Gastrocnemius medialis (tissue), 4 donors: ENCODE results near the gene SLC24A1. TPM values are rescaled to one million over a fixed set of nuclear protein-coding genes. Genes with fewer than 3 reads are reported as not detected.

Experiments used
- ATAC-seq, 2 donors: fragments of 150-250 bp; one replicate each; pipeline ENCODE4 v1.9.1; 2016
- DNase-seq, 2 donors: peaks; one replicate each; pipeline ENCODE4 v3.0.0-alpha.2; 2019
- H3K27ac ChIP-seq, 4 donors: fragments of 200-600 bp; sonication (generic); 1 replicate in 1 of 4; 2 replicates in 3 of 4; pipeline ENCODE4 v1.5.1; 2016 to 2018; ENCODE audit warnings: mild to moderate bottlenecking in 2 of 4, moderate library complexity in 1 of 4
- H3K27me3 ChIP-seq, 3 donors: fragments of 200-600 bp; sonication (generic) in 2 of 3; 1 replicate in 1 of 3; 2 replicates in 2 of 3; pipeline versions ENCODE4 v1.5.1 to v1.6.0; 2016 to 2019; ENCODE audit warnings: mild to moderate bottlenecking in 1 of 3, moderate library complexity in 1 of 3
- H3K36me3 ChIP-seq, 2 donors: fragments of 200-600 bp; sonication (generic) in 1 of 2; one replicate each; pipeline ENCODE4 v1.5.1; 2017 to 2018
- H3K4me1 ChIP-seq, 2 donors: fragments of 200-600 bp; sonication (generic) in 1 of 2; one replicate each; pipeline ENCODE4 v1.5.1; 2016 to 2017; ENCODE audit warnings: mild to moderate bottlenecking in 2 of 2
- H3K4me3 ChIP-seq, 4 donors: fragments of 200-600 bp; sonication (generic) in 3 of 4; 1 replicate in 1 of 4; 2 replicates in 3 of 4; pipeline ENCODE4 v1.5.1; 2016 to 2019; ENCODE audit warnings: mild to moderate bottlenecking in 2 of 4
- H3K9me3 ChIP-seq, 3 donors: fragments of 200-600 bp; sonication (generic) in 2 of 3; 1 replicate in 1 of 3; 2 replicates in 2 of 3; pipeline ENCODE4 v1.5.1; 2016 to 2019
- POLR2A ChIP-seq, 2 donors: fragments of 450-650 bp; IDR thresholded peaks; one replicate each; pipeline ENCODE4 v1.6.1; 2017; ENCODE audit warnings: antibody characterized with exemption in 2 of 2, mild to moderate bottlenecking in 2 of 2, moderate library complexity in 2 of 2
- in situ Hi-C, 4 donors: fragments of 200-750 bp; cut with MboI; loops; one replicate each; pipeline versions ENCODE4 v1.15.0 to v1.8.0; 2017; ENCODE audit warnings: low sequenced_read_pairs in 4 of 4
- intact Hi-C: fragments of 100-400 bp; cut with DNase I; formaldehyde crosslinking; loops from one replicate; pipeline ENCODE4 v1.15.1; 2023; ENCODE audit warnings: low total_unique reads
- total RNA-seq, 4 donors: library from RNA; depleted of rRNA; stranded (reverse); fragments of >200 nt; gene quantifications; one replicate each; pipeline versions ENCODE4 v1.1.0 to v1.2.3, GENCODE V29; 2016
- TF ChIP-seq, protein P1 (sequence below), 5 experiments: fragments of 450-650 bp in 3 of 5; fragments of 200-600 bp in 2 of 5; sonication (generic) in 2 of 5; IDR thresholded peaks in 4 of 5; conservative IDR thresholded peaks in 1 of 5; 1 replicate in 4 of 5; 2 replicates in 1 of 5; pipeline ENCODE4 v1.5.1; 2016 to 2019; ENCODE audit warnings: antibody characterized with exemption in 5 of 5, mild to moderate bottlenecking in 3 of 5, moderate library complexity in 3 of 5

The SLC24A1 gene
- total RNA-seq, 4 donors from 2014 or later: 0.41 to 0.81 (median 0.69) TPM

DNA sequence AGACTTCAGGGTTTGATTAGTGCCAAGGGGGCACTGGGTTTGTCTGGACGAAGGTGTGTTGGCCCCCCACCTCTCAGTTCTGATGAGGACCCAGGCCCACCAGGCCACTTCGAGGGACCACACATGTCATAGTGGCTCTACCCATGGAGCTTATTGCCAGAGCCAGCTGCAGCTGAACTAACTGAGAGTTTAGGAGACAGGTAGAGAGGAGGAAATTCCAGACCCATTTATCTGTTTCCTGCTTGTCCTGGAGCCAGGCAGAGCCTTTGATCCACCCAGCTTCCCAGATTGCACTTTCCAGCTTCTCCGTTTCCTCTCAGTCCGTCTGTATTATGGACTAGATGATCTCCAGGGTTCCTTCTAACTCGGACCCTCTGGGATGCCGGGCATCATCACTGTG lies 20.9 kb downstream of the SLC24A1 start:
- ATAC-seq (no peak), DNase-seq (no peak)
- in situ Hi-C loops: loop anchor here (25.0 kb wide), 3 partner anchors 220 to 645 kb away; partner anchors contain the start of genes RAB11A (in 4 of the 4), DIS3L (in 3 of the 4) and MEGF11 (in 1 of the 4)
- TF ChIP-seq POLR2A (IDR thresholded peaks at IDR 0.05): no peak
- TF ChIP-seq, protein P1, sequence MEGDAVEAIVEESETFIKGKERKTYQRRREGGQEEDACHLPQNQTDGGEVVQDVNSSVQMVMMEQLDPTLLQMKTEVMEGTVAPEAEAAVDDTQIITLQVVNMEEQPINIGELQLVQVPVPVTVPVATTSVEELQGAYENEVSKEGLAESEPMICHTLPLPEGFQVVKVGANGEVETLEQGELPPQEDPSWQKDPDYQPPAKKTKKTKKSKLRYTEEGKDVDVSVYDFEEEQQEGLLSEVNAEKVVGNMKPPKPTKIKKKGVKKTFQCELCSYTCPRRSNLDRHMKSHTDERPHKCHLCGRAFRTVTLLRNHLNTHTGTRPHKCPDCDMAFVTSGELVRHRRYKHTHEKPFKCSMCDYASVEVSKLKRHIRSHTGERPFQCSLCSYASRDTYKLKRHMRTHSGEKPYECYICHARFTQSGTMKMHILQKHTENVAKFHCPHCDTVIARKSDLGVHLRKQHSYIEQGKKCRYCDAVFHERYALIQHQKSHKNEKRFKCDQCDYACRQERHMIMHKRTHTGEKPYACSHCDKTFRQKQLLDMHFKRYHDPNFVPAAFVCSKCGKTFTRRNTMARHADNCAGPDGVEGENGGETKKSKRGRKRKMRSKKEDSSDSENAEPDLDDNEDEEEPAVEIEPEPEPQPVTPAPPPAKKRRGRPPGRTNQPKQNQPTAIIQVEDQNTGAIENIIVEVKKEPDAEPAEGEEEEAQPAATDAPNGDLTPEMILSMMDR (IDR thresholded peaks at IDR 0.05 in 4 of 5, conservative IDR thresholded peaks at IDR 0.05 in 1 of 5): no peak
- intact Hi-C loops: no loop called here
- Histone ChIP-seq H3K4me3 (no peak overlapping the region), H3K27me3 (no peaks in the 10 kb centered on the region), H3K9me3 (no peaks in the 10 kb centered on the region), H3K27ac (no peak overlapping the region), H3K4me1 (no peaks in the 10 kb centered on the region), H3K36me3 (no peaks in the 10 kb centered on the region)

DNA sequence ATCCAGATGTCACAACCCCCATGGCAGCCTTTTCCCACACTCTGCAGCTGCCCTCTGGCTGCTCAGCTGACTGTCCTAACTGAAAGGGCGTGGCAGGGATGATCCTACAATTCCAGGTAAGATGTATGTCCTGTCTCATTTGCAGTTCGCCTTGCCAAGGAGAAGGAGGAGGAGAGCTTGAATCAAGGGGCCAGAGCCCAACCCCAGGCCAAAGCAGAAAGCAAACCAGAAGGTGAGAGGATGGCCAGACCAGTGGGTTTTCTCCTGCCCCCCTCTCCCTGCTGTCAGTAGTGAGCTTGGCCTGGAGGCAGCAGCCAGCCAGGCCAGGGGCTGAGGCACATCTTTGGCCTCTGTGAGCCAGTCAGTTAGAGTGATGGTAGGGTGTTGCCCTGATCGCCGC lies 22.5 kb downstream of the SLC24A1 start:
- DNase-seq: no peak
- no peak overlapping the region for H3K4me3 ChIP-seq
- H3K36me3 ChIP-seq: no peaks in the 10 kb centered on the region
- H3K27ac ChIP-seq: no peak overlapping the region
- no peaks in the 10 kb centered on the region for H3K4me1 ChIP-seq
- TF ChIP-seq, protein P1 (IDR thresholded peaks at IDR 0.05 in 4 of 5, conservative IDR thresholded peaks at IDR 0.05 in 1 of 5): no peak
- no peak for TF ChIP-seq POLR2A (IDR thresholded peaks at IDR 0.05)
- no peaks in the 10 kb centered on the region for H3K9me3 ChIP-seq
- H3K27me3 ChIP-seq: no peaks in the 10 kb centered on the region
- no peak for ATAC-seq
- intact Hi-C loops (no loop called here), in situ Hi-C loops (loop anchor here (25.0 kb wide), 3 partner anchors 218 to 643 kb away; partner anchors contain the start of genes RAB11A (in 4 of the 4), DIS3L (in 3 of the 4) and MEGF11 (in 1 of the 4))

DNA sequence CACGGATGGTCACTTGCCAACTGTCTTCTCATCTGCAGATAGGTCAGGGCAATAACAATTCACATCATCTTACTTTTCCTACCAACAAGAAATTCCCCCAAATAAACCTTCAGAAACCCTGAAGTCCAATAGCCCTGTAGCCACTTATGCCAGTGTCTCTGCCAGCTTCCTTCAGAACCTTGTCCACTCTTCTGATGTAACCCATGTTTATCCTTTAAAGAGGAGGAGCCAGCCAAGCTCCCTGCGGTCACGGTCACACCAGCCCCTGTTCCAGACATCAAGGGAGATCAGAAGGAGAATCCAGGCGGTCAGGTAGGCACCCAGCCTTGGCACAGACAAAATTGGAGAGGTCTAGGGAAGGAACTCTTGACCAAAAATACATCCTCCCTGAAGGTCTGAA lies 23.7 kb downstream of the SLC24A1 start:
- intact Hi-C loops: no loop called here
- ATAC-seq (no peak), DNase-seq (no peak)
- Histone ChIP-seq H3K9me3 (no peaks in the 10 kb centered on the region), H3K4me3 (no peak overlapping the region), H3K36me3 (no peaks in the 10 kb centered on the region), H3K4me1 (no peaks in the 10 kb centered on the region), H3K27me3 (no peaks in the 10 kb centered on the region), H3K27ac (no peak overlapping the region)
- TF ChIP-seq, protein P1 (IDR thresholded peaks at IDR 0.05 in 4 of 5, conservative IDR thresholded peaks at IDR 0.05 in 1 of 5): no peak
- no peak for TF ChIP-seq POLR2A (IDR thresholded peaks at IDR 0.05)
- in situ Hi-C loops: loop anchor here (25.0 kb wide), 3 partner anchors 217 to 642 kb away; partner anchors contain the start of genes RAB11A (in 4 of the 4), DIS3L (in 3 of the 4) and MEGF11 (in 1 of the 4)

DNA sequence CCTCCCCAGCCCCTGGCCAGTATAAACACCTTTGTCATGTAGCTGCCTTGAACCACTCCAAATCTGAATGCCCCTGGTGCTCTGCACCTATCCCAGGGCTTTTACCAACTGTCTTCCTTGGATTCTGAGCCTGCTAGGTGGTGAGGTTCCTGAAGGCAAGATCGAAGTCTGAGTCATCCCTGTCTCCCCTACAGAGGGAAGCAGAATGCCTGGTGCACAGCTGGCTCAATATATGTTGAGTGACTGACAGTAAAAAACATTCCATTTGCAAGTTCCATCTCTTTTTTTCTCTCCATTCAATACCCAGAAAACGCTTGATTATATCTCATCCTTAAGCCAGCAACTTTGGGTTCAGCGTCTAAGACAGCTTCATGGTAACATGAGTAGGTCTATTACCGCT lies 24.7 kb downstream of the SLC24A1 start:
- DNase-seq (no peak), ATAC-seq (no peak)
- Histone ChIP-seq H3K4me3 (no peak overlapping the region), H3K4me1 (no peaks in the 10 kb centered on the region), H3K36me3 (no peaks in the 10 kb centered on the region), H3K27me3 (no peaks in the 10 kb centered on the region), H3K27ac (no peak overlapping the region), H3K9me3 (no peaks in the 10 kb centered on the region)
- in situ Hi-C loops (loop anchor here (25.0 kb wide), 3 partner anchors 216 to 641 kb away; partner anchors contain the start of genes RAB11A (in 4 of the 4), DIS3L (in 3 of the 4) and MEGF11 (in 1 of the 4)), intact Hi-C loops (no loop called here)
- TF ChIP-seq, protein P1 (IDR thresholded peaks at IDR 0.05 in 4 of 5, conservative IDR thresholded peaks at IDR 0.05 in 1 of 5): no peak
- no peak for TF ChIP-seq POLR2A (IDR thresholded peaks at IDR 0.05)
